Measurements from ENCODE around the gene FRRS1. TPM values are rescaled to one million over a fixed set of nuclear protein-coding genes. Genes with fewer than 3 reads are reported as not detected.
A peak's percentile ranks its signal among the peaks of the same experiment; 100 is the strongest.

Gene FRRS1
- polyA plus RNA-seq, 2 of the 4 experiments (the other 2 are of a cell fraction), result 2.4 to 4.9 TPM

DNA sequence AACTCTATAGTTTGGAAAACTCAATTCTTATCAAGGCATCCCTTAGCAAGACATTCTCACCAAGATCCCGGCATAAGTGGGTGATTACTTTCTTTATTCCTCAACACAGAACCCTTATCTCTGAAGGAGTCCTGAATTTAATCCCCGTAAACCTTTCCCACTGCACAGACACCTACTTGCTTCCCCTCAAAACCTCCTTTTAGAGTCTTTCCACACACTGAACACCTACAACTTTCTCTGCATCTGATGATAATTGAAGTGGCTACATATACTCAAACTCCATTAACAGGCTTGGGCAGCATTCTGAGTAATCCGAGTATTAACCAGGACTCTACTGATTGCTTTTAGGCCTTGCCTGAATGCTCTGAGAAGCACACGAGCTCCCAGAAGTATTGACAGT, 97.1 kb downstream of the FRRS1 start:
- ATAC-seq (no peak), DNase-seq (ENCODE audit: low read depth in 1 of 2, low spot score in 1 of 2) (no peak), FAIRE-seq (no peak)
- Histone ChIP-seq H3K4me3 (no peak overlapping the region), H3K27ac (no peak overlapping the region), H3K9me3 (no peaks in the 10 kb centered on the region), H3K4me2 (no peak overlapping the region), H3K4me1 (peaks cover 19% of the 10 kb centered on the region; the same call in 1 of the 3 replicates)
- POLR2A ChIA-PET, result no interaction called here
- 52% methylated on average over 4 of the region's 4 CpGs for WGBS (ENCODE audit: missing lambda C conversion rate)
- CTCF ChIA-PET, result no interaction called here
- no peak for TF ChIP-seq NPAS2 (CRISPR knock-in tag; IDR thresholded peaks at IDR 0.05; ENCODE audit: borderline replicate concordance)
- TF ChIP-seq, protein P1, sequence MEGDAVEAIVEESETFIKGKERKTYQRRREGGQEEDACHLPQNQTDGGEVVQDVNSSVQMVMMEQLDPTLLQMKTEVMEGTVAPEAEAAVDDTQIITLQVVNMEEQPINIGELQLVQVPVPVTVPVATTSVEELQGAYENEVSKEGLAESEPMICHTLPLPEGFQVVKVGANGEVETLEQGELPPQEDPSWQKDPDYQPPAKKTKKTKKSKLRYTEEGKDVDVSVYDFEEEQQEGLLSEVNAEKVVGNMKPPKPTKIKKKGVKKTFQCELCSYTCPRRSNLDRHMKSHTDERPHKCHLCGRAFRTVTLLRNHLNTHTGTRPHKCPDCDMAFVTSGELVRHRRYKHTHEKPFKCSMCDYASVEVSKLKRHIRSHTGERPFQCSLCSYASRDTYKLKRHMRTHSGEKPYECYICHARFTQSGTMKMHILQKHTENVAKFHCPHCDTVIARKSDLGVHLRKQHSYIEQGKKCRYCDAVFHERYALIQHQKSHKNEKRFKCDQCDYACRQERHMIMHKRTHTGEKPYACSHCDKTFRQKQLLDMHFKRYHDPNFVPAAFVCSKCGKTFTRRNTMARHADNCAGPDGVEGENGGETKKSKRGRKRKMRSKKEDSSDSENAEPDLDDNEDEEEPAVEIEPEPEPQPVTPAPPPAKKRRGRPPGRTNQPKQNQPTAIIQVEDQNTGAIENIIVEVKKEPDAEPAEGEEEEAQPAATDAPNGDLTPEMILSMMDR (IDR thresholded peaks at IDR 0.05), result no peak
- TF ChIP-seq FOSL2 (IDR thresholded peaks at IDR 0.05), result no peak
- TF ChIP-seq FOSL2 (CRISPR knock-in tag; IDR thresholded peaks at IDR 0.05), result no peak
- TF ChIP-seq EP300 (IDR thresholded peaks at IDR 0.05), result no peak
- TF ChIP-seq RNF2 (IDR thresholded peaks at IDR 0.05; ENCODE audit: borderline replicate concordance, low read depth), result no peak
- TF ChIP-seq FOSB (CRISPR knock-in tag; IDR thresholded peaks at IDR 0.05), result no peak
- no peak for TF ChIP-seq NFE2L2 (conservative IDR thresholded peaks at IDR 0.05; ENCODE audit: low read length)
- TF ChIP-seq SMC3 (IDR thresholded peaks at IDR 0.05), result no peak
- TF ChIP-seq, protein P2, sequence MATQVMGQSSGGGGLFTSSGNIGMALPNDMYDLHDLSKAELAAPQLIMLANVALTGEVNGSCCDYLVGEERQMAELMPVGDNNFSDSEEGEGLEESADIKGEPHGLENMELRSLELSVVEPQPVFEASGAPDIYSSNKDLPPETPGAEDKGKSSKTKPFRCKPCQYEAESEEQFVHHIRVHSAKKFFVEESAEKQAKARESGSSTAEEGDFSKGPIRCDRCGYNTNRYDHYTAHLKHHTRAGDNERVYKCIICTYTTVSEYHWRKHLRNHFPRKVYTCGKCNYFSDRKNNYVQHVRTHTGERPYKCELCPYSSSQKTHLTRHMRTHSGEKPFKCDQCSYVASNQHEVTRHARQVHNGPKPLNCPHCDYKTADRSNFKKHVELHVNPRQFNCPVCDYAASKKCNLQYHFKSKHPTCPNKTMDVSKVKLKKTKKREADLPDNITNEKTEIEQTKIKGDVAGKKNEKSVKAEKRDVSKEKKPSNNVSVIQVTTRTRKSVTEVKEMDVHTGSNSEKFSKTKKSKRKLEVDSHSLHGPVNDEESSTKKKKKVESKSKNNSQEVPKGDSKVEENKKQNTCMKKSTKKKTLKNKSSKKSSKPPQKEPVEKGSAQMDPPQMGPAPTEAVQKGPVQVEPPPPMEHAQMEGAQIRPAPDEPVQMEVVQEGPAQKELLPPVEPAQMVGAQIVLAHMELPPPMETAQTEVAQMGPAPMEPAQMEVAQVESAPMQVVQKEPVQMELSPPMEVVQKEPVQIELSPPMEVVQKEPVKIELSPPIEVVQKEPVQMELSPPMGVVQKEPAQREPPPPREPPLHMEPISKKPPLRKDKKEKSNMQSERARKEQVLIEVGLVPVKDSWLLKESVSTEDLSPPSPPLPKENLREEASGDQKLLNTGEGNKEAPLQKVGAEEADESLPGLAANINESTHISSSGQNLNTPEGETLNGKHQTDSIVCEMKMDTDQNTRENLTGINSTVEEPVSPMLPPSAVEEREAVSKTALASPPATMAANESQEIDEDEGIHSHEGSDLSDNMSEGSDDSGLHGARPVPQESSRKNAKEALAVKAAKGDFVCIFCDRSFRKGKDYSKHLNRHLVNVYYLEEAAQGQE (IDR thresholded peaks at IDR 0.05), result no peak

DNA sequence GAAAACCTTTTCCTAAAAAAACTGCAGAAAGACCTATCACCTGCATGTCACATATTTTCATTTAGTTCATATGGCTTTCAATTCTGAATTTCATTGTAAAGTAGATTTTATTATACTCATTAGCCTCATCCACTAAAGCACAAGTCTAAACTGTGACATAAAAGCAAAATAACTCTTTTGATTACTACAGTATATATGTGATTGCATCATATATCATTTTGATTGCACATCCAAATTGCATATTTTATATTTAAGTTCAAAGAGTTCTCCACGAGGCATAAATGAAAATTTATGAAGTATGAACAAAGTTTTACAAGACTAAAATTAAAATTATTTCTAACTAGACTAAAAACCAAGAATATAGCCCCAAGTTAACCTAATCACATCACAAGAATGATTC, 101.2 kb downstream of the FRRS1 start:
- H3K9me3 ChIP-seq, result no peaks in the 10 kb centered on the region
- ChIA-PET CTCF (interaction anchor here (1.2 kb wide), 1 partner anchor 17 kb away, joined by 3 read pairs; no protein-coding TSS in a partner anchor), POLR2A (no interaction called here)
- ATAC-seq, result no peak
- H3K4me3 ChIP-seq, result no peak overlapping the region
- no peak for DNase-seq (ENCODE audit: low read depth in 1 of 2, low spot score in 1 of 2)
- H3K4me1 ChIP-seq, result peaks cover 14% of the 10 kb centered on the region; the same call in 2 of the 3 replicates
- FAIRE-seq, result no peak
- H3K27ac ChIP-seq, result no peak overlapping the region
- H3K4me2 ChIP-seq, result no peak overlapping the region
- TF ChIP-seq, protein P3, sequence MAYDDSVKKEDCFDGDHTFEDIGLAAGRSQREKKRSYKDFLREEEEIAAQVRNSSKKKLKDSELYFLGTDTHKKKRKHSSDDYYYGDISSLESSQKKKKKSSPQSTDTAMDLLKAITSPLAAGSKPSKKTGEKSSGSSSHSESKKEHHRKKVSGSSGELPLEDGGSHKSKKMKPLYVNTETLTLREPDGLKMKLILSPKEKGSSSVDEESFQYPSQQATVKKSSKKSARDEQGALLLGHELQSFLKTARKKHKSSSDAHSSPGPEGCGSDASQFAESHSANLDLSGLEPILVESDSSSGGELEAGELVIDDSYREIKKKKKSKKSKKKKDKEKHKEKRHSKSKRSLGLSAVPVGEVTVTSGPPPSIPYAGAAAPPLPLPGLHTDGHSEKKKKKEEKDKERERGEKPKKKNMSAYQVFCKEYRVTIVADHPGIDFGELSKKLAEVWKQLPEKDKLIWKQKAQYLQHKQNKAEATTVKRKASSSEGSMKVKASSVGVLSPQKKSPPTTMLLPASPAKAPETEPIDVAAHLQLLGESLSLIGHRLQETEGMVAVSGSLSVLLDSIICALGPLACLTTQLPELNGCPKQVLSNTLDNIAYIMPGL (CRISPR knock-in tag; IDR thresholded peaks at IDR 0.05; ENCODE audit: borderline replicate concordance), result no peak
- TF ChIP-seq EHF (CRISPR knock-in tag; IDR thresholded peaks at IDR 0.05) (no peak), HEYL (CRISPR knock-in tag; IDR thresholded peaks at IDR 0.05) (no peak)
- TF ChIP-seq, protein P4, sequence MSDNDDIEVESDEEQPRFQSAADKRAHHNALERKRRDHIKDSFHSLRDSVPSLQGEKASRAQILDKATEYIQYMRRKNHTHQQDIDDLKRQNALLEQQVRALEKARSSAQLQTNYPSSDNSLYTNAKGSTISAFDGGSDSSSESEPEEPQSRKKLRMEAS (IDR thresholded peaks at IDR 0.05), result no peak
- 5% methylated on average over 1 of the region's 1 CpG for WGBS (ENCODE audit: missing lambda C conversion rate)

DNA sequence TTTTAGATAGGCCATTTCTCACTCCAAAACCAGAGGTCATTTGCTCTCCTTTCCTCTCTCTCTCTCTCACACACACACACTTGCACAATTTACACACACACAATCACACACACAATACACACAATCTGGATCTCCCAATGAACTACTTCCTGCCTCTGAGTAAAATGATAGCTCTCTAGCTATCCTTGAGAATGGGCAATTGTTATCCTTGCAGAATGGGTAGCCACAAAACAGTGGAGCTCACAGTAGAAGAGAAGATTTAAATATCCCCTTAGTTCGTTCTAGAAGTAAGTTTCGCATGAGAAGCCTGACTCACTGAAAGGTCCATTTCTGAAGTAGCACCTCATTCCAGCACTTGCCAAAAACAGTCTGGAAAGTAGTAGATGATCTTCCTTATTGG, 102.9 kb downstream of the FRRS1 start:
- DNase-seq (ENCODE audit: low read depth in 1 of 2, low spot score in 1 of 2) (no peak), ATAC-seq (no peak), FAIRE-seq (no peak)
- peak overlapping the region in 1 of 2 experiments; percentile 31; a peak in 2 of 6 replicates for H3K27ac ChIP-seq
- no peaks in the 10 kb centered on the region for H3K9me3 ChIP-seq
- ChIA-PET POLR2A (no interaction called here), CTCF (interaction anchor here (0.7 kb wide), 1 partner anchor 483 kb away, joined by 3 read pairs; no protein-coding TSS in a partner anchor)
- no CpG with 5 or more reads among the region's 2 CpGs for WGBS (ENCODE audit: missing lambda C conversion rate)
- no peak overlapping the region for H3K4me2 ChIP-seq
- peaks cover 14% of the 10 kb centered on the region; the same call in 2 of the 3 replicates for H3K4me1 ChIP-seq
- TF ChIP-seq HOXA7 (CRISPR knock-in tag; IDR thresholded peaks at IDR 0.05), result no peak
- no peak for TF ChIP-seq ZC3H11A (IDR thresholded peaks at IDR 0.05)
- TF ChIP-seq ZNF302 (CRISPR knock-in tag; IDR thresholded peaks at IDR 0.05), result no peak
- TF ChIP-seq, protein P5, sequence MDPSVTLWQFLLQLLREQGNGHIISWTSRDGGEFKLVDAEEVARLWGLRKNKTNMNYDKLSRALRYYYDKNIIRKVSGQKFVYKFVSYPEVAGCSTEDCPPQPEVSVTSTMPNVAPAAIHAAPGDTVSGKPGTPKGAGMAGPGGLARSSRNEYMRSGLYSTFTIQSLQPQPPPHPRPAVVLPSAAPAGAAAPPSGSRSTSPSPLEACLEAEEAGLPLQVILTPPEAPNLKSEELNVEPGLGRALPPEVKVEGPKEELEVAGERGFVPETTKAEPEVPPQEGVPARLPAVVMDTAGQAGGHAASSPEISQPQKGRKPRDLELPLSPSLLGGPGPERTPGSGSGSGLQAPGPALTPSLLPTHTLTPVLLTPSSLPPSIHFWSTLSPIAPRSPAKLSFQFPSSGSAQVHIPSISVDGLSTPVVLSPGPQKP (IDR thresholded peaks at IDR 0.05; ENCODE audit: low read depth, low read length), result no peak
- TF ChIP-seq, protein P1 (IDR thresholded peaks at IDR 0.05), result no peak
- TF ChIP-seq RNF2 (IDR thresholded peaks at IDR 0.05; ENCODE audit: borderline replicate concordance, low read depth), result no peak
- no peak for TF ChIP-seq ZSCAN20 (CRISPR knock-in tag; IDR thresholded peaks at IDR 0.05)
- H3K4me3 ChIP-seq, result no peak overlapping the region

Data from A549 (cell line).